Effector CD8-positive, alpha-beta T cell (primary cell): ENCODE data around the gene SLC5A2.
"Not testable (repeated sequence)": the region's sequence is repeated elsewhere in the genome, so short reads cannot be mapped to it uniquely, and the experiment has no call there.

ENCODE experiments used
- DNase-seq: peaks from one replicate; lab custom pipeline; 2025; lab: John Stamatoyannopoulos, UW

Gene SLC5A2

DNA sequence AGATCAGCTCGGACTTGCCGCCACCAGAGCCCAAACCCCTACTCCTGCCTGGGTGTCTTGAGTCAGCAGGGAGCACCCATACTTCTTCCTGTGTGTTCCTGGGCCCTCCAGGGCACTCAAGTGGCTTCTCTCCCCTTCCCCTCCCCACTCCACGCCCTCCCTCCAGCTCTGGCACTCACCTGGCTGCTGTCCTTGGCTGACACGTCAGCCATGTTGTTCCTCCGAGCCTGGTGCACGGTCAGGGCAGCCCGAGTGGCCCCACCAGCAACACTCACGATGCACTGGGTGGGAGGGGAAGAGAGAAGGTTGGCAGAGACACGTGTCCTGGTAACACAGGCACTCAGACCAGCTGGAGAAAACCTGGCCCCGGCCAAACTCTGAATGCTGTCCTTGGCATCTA, 13.7 kb downstream of the SLC5A2 start:
- DNase-seq = no peak

DNA sequence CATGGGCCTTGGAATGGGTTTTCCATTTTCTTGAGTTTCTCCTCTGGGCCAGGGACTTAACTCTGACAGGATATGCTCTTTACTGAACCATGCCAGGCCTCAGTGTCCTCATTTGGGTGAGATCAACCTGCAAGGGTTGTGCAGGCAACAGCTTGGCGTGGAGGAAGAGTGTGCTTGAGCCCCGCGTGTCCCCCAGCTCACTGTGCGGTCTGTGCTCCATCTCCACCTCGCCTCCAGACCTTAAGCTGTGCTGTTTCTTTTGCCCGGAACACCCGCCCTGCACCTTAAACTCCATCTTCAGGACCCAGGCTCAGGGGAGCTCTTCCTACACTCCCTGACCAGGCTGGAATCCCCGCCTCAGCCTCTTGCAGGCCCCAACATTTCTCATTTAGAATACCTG, 15.6 kb downstream of the SLC5A2 start:
- no peak for DNase-seq

DNA sequence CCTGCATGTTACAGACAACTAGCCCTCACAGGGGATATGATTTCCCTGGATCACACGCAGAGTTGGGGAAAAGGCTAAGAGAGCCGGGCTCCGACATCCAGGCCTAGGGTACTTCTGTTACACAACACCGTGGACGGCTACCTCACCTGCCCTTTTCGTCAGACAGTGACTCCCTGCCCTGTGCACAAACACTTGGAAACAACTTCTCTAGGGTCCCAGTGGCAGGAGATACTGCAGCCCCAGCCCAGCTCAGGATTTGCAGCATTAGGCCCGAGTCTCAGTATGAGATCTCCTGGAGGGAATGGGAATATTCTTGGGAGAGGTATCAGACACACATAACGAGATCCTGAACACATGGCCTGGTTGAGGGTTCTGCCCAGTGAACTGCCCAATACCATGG, 17.0 kb downstream of the SLC5A2 start:
- no peak for DNase-seq

DNA sequence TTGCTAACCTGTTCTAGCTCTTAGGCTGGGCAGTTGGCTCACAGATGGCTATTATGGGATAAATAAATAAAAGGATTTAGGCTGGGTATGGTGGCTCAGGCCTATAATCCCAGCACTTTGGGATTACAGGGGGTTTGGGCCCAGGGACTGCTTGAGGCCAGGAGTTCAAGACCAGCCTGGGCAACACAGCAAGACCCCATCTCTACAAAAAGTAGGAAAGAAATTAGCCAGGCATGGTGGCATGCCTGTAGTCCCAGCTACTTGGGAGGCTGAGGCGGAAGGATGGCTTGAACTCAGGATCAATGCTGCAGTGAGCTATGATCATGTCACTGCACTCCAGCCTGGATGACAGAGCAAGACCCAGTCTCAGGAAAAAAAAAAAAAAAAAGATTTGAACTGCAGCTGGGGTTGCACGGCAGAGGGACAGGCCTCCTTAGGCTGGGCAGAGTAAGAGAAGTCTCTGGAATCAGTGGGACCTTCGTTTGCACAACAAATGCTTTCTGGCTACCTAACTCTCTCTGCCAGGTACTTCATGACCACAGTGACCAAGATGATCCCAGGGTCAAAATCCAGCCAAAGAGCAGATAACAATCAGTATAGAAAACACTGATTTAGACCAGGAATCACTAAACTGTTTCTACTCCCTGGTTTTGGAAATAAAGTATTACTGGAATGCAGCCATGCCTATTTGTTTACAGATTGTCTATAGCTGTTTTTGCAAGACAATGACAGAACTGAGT, 18.5 kb downstream of the SLC5A2 start:
- no peak for DNase-seq

DNA sequence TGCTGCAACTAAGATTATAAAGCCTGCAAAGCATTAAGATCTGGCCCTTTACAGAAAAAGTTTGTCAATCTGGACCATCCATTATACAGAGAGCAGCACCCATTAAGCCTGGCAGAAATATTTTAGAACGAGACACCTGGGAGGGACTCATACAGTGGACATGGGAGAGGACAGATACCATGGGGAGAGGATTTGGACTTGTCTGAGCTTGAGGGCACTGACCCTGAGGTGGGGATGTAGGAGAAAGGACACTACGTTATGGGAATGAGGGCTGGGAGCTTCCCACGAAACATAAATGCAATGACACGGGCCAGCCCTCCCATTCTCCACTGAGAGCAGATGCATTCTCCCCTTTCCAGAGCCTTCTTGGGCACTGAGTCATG, 19.0 kb downstream of the SLC5A2 start:
- no peak for DNase-seq

DNA sequence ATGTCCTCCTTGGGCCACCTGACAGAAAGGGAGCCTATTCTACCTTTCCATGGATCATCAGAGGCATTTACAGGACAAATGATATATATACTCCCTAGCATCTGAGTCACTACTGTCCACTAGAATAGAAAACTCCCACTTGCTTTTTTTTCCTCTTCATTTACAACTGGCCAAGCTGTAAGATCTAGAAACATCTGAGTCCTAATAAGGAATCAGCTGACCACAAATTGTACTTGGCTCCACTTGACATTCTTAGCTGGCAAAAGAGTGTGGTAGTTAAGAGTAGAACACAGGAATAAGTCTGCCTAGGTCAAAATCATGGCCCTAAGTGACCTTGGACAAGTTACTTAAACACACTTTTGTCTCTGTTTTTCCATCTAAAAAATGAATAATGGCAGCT, 20.1 kb downstream of the SLC5A2 start:
- no peak for DNase-seq

DNA sequence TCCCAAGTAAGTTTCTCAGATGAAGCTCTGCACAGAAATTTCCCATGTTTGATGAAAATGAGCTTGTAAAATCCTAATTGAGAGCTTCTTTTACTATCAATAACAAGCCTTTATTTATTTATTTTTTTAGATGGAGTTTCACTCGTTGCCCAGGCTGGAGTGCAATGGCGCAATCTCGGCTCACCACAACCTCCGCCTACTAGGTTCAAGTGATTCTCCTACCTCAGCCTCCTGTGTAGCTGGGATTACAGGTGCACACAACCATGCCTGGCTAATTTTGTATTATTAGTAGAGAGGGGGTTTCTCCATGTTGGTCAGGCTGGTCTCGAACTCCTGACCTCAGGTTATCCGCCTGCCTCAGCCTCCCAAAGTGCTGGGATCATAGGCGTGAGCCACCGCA, 20.6 kb downstream of the SLC5A2 start:
- DNase-seq = not testable (repeated sequence)

DNA sequence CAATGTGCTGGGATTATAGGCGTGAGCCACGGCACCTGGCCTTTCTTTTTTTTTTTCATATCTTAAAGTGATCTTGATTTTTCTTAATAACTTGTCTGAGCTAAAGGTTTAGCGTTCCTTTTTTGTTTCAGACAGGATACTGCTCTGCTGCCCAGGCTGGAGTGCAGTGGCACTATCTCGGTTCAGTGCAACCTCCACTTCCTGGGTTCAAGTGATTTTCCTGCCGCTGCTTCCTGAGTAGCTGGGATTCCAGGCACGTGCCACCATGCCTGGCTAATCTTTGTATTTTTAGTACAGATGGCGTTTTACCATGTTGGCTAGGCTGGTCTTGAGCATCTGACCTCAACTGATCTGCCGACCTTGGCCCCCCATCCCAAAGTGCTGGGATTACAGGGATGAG, 21.2 kb downstream of the SLC5A2 start:
- no peak for DNase-seq

DNA sequence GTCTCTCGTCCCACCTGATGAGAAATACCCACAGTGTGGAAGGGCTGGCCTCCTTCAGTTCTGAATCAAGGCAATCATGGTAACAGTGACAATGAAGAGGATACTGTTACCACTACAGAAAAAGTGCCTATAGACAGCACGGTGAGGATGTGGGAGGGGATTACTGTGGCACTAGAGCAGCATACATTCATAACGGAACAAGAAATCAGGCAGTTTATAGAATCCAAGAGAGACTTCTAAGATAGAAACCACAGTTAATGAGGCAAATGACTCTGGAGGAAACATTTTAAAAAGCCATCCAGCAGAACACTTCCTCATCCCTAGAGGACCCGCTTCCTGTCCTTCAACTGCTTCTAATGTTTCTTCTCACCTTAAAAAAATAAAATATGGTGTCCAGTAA, 22.6 kb downstream of the SLC5A2 start:
- DNase-seq = no peak

DNA sequence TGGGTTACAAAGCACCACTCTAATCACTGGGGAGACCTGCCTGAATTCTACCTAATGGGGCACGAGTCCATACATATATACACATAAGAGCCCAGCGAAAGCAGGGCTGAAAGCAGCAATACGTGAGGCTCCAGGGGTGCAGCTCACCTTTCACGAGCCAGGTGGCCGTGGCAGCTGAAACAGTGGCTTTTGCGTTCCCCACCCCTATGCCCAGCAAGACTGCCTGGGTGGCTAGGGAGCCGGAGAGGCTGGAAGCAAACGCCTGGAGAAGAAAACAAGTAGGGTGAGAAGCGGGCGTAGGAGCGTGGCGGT, 24.6 kb downstream of the SLC5A2 start:
- DNase-seq = no peak

DNA sequence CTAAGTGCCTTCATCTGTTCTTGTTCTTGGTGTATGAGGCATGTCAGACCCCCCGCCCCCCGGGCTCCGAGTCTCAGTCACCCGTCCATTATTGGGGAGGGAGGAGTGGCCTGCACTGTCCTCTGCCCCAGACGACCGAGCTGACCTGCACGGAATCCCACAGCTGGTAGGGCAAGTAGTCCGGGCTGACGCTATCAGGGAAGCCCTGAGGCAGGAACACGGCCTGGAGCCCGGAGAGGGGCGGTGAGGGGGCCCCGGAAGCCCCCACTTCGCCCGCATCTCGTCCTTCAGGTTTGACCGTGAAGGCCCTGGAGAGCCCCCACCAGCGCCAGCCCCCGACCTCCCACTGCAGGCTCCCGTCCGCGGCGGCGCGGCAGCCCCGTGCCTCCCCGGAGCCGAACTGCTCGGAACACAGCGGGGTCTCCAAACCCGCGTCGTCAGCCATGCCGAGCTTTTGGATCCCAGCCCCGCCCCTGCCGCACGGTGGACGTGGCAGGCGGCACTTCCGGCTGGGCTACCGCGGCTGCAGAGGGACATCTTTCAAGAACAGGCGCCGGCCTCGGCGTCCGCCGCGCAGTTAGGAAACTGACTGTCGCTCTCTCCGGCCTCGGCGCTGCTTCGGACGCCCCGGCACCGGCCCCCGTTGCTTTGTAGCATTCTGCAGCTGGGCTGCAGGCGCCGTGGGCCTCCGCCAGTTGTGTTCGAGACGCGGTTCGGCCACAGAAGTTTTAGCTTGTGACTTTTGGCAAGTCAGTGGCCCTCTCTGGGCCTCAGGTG, 25.2 kb downstream of the SLC5A2 start, which contains the start of gene RUSF1:
RUSF1 (minus strand) TSS at position 463 of the 777 bp plus-strand sequence; CDS start at position 445, 18 bp downstream.
- DNase-seq = peak; percentile 62

DNA sequence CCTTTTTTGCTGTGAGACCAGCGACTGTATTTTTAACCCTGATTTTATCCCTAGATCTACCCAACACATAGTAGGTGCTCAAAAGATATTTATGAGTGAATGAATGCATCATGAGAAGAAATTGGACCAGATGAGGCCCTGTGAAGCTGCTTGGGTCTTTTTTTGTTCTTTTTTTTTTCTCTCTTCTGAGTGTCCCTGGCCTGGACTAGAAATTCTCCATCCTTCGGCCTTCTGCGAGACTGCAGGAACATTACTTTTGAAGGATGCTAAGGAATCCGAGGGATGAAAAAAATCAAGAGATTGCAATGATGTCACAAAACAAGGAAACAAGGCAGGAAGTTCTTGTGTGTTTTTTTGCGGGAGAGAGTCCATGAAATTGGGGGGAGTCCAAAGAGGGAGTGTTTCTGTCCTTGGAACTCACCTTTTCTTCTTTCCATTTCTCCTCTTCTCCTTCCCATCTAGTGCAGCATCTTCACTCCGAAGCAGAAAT, 25.8 kb downstream of the SLC5A2 start:
- DNase-seq = no peak

DNA sequence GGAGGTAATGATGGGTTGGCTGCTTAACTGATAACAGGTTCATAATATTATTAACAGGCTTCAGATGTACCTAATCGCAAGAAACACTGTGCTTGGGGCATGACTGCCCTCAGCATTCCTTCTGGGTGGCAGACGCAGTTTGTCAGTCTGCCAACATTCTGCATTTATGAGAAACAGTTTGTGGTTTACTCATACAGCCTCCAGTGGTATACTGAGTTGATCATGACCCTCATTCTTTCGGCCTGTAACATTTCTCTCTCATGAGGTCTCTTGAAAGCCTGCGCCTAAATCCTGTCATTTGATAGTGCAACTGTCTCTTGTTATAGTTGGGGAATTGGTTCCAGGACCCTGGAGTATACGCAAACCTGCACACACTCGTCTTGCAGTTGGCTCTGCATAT, 30.2 kb downstream of the SLC5A2 start:
- DNase-seq = no peak

DNA sequence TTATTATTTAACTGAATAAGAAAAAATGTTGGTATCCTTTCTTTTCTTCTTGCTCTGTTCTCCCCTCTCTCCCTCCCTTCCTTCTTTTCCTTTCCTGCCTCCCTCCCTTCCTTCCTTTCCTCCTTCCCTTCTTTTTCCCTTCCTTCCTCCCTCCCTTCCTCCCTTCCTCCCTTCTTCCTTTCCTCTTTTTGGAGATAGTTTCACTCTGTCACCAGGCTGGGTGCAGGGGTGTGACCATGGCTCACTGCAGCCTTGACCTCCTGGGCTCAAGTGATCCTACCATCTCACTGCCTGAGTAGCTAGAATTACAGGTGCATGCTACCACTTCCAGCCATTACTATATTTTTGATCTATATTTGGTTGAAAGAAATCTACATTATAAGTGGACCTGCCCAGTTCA, 31.0 kb downstream of the SLC5A2 start:
- no peak for DNase-seq

DNA sequence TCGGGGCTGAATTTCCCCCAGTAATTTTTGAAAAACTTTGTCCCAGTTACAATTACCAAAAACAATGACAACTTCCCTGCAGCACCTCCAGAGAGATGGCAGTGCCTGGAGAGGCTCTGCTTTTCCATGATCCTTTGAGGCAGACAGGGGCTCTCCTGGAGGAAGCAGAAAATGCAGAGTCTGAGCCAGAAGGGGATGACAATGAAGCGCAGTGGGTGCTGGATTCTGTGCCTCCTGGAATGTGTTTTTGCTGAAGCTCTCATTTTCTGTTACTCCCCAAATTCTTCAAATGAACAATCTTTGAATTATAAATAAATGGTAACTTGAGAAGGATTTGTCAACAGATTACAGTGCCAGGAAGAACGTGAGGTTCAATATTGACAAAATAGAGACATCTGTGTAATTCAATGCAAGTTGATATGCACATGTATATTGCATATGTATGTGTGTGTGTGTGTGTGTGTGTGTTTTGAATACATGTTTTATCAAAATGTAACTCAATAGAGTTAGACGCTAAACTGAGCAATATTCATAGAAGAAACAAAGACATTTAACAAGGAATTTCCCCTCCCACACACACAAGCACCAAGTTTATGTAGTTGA, 35.0 kb downstream of the SLC5A2 start:
- DNase-seq = no peak

DNA sequence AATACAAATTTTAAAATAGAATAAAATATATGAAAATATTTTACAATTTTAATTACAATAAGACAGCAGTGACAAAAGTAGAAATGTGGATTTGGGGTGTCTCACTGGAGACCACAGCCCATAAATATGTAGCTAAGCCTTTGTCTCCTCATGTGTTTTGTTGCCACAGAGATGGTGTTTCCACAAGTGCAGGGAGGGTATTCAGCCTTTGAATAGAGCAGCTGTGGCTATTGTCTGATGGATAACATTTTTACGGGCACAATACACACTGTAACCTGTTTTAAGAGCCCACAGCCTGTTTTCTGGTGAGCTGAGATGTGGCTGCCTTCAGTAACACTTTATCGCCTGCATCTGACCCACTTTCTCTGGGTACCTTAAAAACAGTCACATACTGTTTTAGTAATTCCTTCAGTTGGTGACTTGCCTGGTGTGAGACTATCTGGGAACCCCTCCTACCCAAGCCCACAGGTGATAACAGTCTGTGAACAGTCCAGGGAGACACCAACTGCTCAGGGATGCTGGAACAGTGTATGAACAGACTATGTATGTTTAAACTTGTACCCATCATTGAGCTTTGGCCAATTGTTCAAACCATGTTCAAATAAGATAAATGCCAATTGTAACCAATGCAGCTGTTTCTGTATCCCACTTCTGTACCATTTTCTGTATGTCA, 37.0 kb downstream of the SLC5A2 start:
- no peak for DNase-seq

DNA sequence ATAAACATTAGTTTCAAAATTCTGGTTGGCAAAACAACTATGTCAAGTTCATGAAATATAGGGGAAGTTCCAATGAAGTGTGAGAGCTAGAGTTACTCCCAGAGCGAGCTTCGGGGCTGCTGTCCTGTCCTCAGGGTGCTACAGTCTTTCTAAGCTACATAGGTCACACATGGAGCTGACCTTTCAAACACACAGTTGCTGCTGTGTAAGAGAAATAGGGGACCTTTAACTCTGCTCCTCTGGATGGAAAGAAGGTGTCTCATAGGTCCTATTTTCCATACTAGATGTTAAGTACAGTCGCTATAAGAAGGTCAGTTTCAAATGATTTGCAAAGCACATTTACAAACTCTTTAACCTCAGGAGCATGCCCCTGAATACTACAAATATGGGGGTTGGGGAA, 38.4 kb downstream of the SLC5A2 start:
- DNase-seq = no peak

DNA sequence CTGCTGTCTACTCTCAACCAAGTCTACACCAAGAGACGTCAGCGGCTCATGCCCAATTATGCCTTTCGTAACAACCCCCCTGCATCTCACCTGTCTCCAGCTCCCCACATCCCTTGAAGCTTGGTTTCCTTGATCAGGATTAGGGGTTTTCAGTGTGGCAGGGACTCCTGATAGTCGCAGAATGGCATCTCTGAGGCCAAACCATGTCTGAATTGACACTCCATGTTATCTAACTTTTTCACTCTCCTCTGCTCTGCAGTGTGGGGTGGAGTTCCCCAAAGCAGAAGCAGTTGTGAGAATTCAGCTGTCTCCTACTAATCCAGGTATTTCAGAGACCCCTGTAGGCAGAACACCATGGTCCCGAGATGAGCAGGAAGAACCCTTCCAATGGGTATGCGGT, 39.1 kb downstream of the SLC5A2 start:
- DNase-seq = no peak

DNA sequence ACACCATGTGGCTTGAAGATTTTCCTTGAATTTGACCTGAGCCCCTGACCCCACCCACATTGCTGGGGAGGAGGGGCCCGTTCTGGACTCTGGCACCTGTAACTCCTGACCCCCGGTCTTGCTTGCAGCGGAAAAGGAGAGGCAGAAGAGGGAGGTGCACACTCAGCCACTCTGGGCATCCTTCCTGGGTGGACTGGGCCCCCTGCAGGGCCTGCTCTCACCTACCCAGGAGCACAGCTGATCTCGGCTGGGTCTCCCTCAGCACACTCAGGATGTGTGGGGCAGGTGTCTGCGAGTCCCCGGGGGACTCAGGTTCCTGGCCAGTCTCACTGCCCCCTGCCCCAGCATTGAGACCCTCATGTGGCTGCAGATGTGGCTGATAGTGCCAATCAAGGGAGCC, 40.8 kb downstream of the SLC5A2 start:
- DNase-seq = not testable (repeated sequence)

DNA sequence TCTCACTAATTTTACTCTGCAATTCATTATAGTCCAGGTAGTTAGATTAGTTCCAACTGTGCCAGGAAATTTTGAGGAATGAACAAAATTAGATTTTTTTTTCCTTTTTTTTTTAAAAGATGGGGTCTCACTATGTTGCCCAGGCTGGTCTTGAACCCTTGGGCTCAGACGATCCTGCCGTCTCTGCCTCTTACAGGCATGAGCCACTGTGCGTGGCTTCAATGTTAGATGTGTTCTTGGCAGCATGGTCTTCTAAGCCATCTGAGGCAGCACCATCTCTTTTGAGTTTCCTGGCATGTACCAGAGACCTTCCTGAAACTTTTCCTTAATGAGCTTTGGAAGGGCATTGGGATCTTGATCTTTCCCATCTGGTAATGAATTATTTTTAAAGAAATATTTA, 42.2 kb downstream of the SLC5A2 start:
- DNase-seq = no peak

DNA sequence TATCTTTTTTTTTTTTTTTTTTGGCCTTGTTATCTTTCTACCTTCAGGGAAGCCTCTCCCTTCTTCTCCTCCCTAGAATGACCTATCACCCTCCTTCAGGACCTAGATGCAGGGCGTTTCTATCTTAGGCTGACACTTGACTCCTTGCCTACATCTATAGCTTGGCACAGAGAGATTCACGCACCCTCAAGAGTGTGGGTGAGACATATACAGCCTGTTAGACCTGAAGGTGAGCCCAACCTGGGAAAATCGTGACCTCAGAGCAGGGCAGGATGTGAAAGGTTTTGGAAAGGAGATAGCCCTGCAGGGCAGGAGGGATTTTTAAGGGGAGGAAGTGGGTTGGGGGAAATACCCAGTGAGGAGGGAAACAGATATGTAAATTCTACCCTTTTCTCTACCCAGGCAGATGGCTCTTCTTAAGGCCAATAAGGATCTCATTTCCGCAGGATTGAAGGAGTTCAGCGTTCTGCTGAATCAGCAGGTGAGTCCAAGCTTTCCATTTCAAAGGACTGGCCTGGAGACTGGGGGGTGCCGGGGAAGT, 44.9 kb downstream of the SLC5A2 start, which contains the start of gene AHSP:
AHSP (plus strand) TSS at position 167 of the 541 bp plus-strand sequence; CDS start at position 407, 240 bp downstream.
- DNase-seq = no peak

DNA sequence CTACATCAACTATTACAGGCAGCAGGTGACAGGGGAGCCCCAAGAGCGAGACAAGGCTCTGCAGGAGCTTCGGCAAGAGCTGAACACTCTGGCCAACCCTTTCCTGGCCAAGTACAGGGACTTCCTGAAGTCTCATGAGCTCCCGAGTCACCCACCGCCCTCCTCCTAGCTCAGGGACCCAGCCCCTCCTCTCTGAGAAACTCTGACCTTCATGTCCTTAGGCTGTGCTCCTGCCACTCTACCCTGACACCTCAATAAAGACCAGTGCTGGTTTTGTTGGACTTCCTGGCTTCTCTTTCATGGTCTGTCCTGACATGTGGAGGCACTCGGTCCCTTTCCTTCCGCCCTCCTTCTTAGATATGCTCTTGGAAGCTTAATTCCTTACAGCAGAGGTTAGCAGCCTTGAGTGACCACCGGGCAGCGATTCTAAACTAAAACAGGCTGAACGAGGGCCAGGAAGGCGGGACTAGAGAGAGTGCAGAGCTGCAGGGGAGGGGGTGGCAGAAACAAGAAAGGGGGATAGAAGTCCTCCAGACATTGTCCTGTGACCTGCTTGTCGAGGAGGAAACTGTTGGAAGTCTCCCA, 45.7 kb downstream of the SLC5A2 start:
- no peak for DNase-seq
